Bronchial smooth muscle cell (primary cell): ENCODE data around the gene VSTM1. TPM values are rescaled to one million over a fixed set of nuclear protein-coding genes. Genes with fewer than 3 reads are reported as not detected.

Source experiments
- total RNA-seq: library from RNA; depleted of rRNA; stranded (reverse); fragments of >200 nt; gene quantifications from 2 replicates; pipeline ENCODE4 v1.2.1, GENCODE V29; 2014

Gene VSTM1, protein sequence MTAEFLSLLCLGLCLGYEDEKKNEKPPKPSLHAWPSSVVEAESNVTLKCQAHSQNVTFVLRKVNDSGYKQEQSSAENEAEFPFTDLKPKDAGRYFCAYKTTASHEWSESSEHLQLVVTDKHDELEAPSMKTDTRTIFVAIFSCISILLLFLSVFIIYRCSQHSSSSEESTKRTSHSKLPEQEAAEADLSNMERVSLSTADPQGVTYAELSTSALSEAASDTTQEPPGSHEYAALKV
- not detected in 2 replicates for total RNA-seq

DNA sequence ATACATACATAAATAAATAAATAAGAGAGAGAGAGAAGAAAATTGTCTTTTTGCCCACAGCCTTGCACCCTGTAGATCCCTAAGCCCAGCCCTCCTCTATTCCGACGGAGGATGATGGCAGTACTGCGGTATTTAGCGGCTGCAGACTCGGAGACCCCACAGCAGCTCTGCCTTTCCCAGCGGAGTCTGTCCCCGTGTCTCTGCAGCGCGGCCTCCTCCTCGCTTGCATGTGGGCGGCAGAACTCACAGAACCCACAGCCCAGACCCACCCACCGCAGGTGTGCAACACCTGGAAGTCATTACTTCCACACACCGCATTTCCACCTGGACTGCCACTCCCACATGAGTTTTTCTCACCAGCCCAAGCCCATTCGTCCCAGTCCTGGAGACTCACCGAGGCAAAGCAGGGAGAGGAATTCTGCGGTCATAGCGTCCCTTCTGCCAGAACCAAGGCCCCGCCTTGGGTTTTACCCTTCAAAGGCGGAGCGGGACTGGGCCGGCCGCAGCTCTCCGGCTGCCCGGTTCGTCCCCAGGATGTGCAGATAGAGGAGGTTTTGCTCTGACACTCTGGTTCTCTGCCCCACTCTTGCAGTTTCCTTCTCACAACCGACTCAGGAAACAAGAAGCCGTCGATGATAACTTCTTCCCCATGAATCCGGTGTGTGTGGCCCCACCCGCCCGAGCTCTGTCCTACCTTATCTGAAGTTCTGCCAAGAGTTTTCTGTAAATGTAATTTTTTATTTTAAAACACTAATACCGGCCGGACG is at the start of gene VSTM1:
Gene VSTM1 (minus strand): TSS at position 548 of the 767 bp plus-strand sequence. CDS start 120 bp downstream, at position 428.

GRCh38 chr19:54102421-54103169 is 38.9 kb upstream of the VSTM1 start, which contains the start of gene NDUFA3:
Gene NDUFA3 (plus strand): TSS chr19:54102855. CDS start chr19:54102879, 24 bp downstream.

GRCh38 chr19:54100561-54100960 is 36.9 kb upstream of the VSTM1 start, which contains the start of gene OSCAR:
Gene OSCAR (minus strand): TSS chr19:54100803. CDS start chr19:54100792, 11 bp downstream.

GRCh38 chr19:54081032-54081431 is 17.3 kb upstream of the VSTM1 start, which contains the start of gene TARM1:
Gene TARM1 (minus strand): TSS chr19:54081365. CDS start chr19:54081340, 25 bp downstream.

GRCh38 chr19:53991224-53992113 is 72.2 kb downstream of the VSTM1 start, which contains the start of gene CACNG6:
Gene CACNG6 (plus strand): TSS chr19:53991637. CDS start chr19:53992878, 1,241 bp downstream.

Other genes starting within 250 kb of the VSTM1 start
- gene NLRP12, start 239.6 kb downstream of the VSTM1 start, total RNA-seq, result not detected in 2 replicates
- 3.3 and 5.2 TPM in 2 replicates for gene MYADM, start 196.0 kb downstream of the VSTM1 start, total RNA-seq
- 0.17 TPM in 1 of 2 replicates, not detected in the other for gene PRKCG, start 181.7 kb downstream of the VSTM1 start, total RNA-seq
- gene CACNG7, start 154.6 kb downstream of the VSTM1 start, total RNA-seq, result 0.47 and 3.1 TPM in 2 replicates
- 0.47 and 1.5 TPM in 2 replicates for gene CACNG8, start 101.0 kb downstream of the VSTM1 start, total RNA-seq
- 0.34 and 0.47 TPM in 2 replicates for gene CACNG6, start 72.3 kb downstream of the VSTM1 start, total RNA-seq
- gene TARM1, start 17.5 kb upstream of the VSTM1 start, total RNA-seq, result not detected in 2 replicates
- gene OSCAR, start 36.9 kb upstream of the VSTM1 start, total RNA-seq, result under 0.01 TPM in 1 of 2 replicates, not detected in the other
- gene NDUFA3, start 39.0 kb upstream of the VSTM1 start, total RNA-seq, result 15.8 and 21.4 TPM in 2 replicates
- gene TFPT, start 51.8 kb upstream of the VSTM1 start, total RNA-seq, result 16.7 and 21.9 TPM in 2 replicates
- gene PRPF31, start 51.9 kb upstream of the VSTM1 start, total RNA-seq, result 57.2 and 61.6 TPM in 2 replicates
- gene CNOT3, start 73.9 kb upstream of the VSTM1 start, total RNA-seq, result 6.9 and 10.6 TPM in 2 replicates
- gene LENG1, start 95.8 kb upstream of the VSTM1 start, total RNA-seq, result 4.6 and 6.1 TPM in 2 replicates
- gene TMC4, start 109.3 kb upstream of the VSTM1 start, total RNA-seq, result 0.43 and 1.1 TPM in 2 replicates
- gene MBOAT7, start 125.7 kb upstream of the VSTM1 start, total RNA-seq, result 12.4 and 32.9 TPM in 2 replicates
- 26.7 and 55.8 TPM in 2 replicates for gene TSEN34, start 127.4 kb upstream of the VSTM1 start, total RNA-seq
- 1,382 and 2,467 TPM in 2 replicates for gene RPS9, start 137.0 kb upstream of the VSTM1 start, total RNA-seq
- gene LILRB3, start 159.1 kb upstream of the VSTM1 start, total RNA-seq, result not detected in 2 replicates
- gene LILRA6, start 178.9 kb upstream of the VSTM1 start, total RNA-seq, result not detected in 2 replicates
- gene LILRB5, start 193.4 kb upstream of the VSTM1 start, total RNA-seq, result not detected in 2 replicates
- gene LILRB2, start 217.2 kb upstream of the VSTM1 start, total RNA-seq, result not detected in 2 replicates
- gene LILRA5, start 249.3 kb upstream of the VSTM1 start, total RNA-seq, result not detected in 2 replicates